IPS DF 6.9 (cell line): ENCODE measurements around the gene TOMM34.
A peak's percentile ranks its signal among the peaks of the same experiment; 100 is the strongest.

ENCODE experiments used
- DNase-seq: peaks from one replicate; pipeline ENCODE4 v3.0.0-alpha.2; 2013; ENCODE audit warnings: low read depth, low spot score
- H3K27ac ChIP-seq: one replicate; pipeline ENCODE4 v1.5.1; 2013; ENCODE audit warnings: low read length, control low read depth
- H3K27me3 ChIP-seq: 2 replicates; pipeline ENCODE4 v1.6.1; 2013; ENCODE audit warnings: mild to moderate bottlenecking, low read length; ENCODE audit not compliant: control insufficient read depth, insufficient read depth
- H3K36me3 ChIP-seq: 2 replicates; pipeline ENCODE4 v1.6.1; 2013; ENCODE audit warnings: low read length; ENCODE audit not compliant: control insufficient read depth, insufficient read depth
- H3K4me1 ChIP-seq: 2 replicates; pipeline ENCODE4 v1.6.1; 2013; ENCODE audit warnings: low read length; ENCODE audit not compliant: control insufficient read depth, insufficient read depth
- H3K4me3 ChIP-seq: 2 replicates; pipeline ENCODE4 v1.5.1; 2013; ENCODE audit warnings: mild to moderate bottlenecking, low read length
- H3K9me3 ChIP-seq: 2 replicates; pipeline ENCODE4 v1.6.1; 2013; ENCODE audit warnings: low read length, inconsistent platforms; ENCODE audit not compliant: control insufficient read depth, insufficient read depth
- WGBS: extraction: QIAGEN DNeasy Blood & Tissue Kit; methylation state at CpG from one replicate; pipeline ENCODE4 v1.1.7; 2013; ENCODE audit warnings: mixed read lengths, missing lambda C conversion rate; ENCODE audit not compliant: insufficient read length, insufficient coverage; 5-methylcytosine and 5-hydroxymethylcytosine counted together

TOMM34 gene

GRCh38 chr20:44912189-44912588, 48.0 kb downstream of the TOMM34 start:
- Histone ChIP-seq H3K4me1 (no peaks in the 10 kb centered on the region), H3K4me3 (no peak overlapping the region), H3K9me3 (no peaks in the 10 kb centered on the region), H3K27ac (no peak overlapping the region), H3K27me3 (no peaks in the 10 kb centered on the region), H3K36me3 (peaks cover 11% of the 10 kb centered on the region)
- DNase-seq = no peak
- no CpG with 5 or more reads among the region's 2 CpGs for WGBS

- Histone ChIP-seq H3K27ac (no peak overlapping the region), H3K9me3 (no peaks in the 10 kb centered on the region), H3K4me1 (no peaks in the 10 kb centered on the region), H3K4me3 (no peak overlapping the region), H3K27me3 (no peaks in the 10 kb centered on the region), H3K36me3 (peaks cover 10% of the 10 kb centered on the region)
- WGBS = no CpG with 5 or more reads among the region's 21 CpGs
- DNase-seq = peak; percentile 72
These were observed 48.8 kb downstream of the TOMM34 start for GRCh38 chr20:44911264-44911921.

GRCh38 chr20:44910690-44911262, 49.4 kb downstream of the TOMM34 start:
- Histone ChIP-seq H3K9me3 (no peaks in the 10 kb centered on the region), H3K4me1 (no peaks in the 10 kb centered on the region), H3K27me3 (no peaks in the 10 kb centered on the region), H3K27ac (no peak overlapping the region), H3K36me3 (peaks cover 10% of the 10 kb centered on the region; the same call in 1 of the 2 replicates), H3K4me3 (peak overlapping the region; percentile 64; the same call in 1 of the 2 replicates)
- no peak for DNase-seq
- WGBS = no CpG with 5 or more reads among the region's 17 CpGs

GRCh38 chr20:44909872-44910689, 50.1 kb downstream of the TOMM34 start, which contains the start of gene PABPC1L:
PABPC1L (plus strand) TSS chr20:44910060; CDS start chr20:44910144, 84 bp downstream.
- no peaks in the 10 kb centered on the region for H3K9me3 ChIP-seq
- H3K27ac ChIP-seq = no peak within 1 kb of the TSS
- no peaks in the 10 kb centered on the region for H3K27me3 ChIP-seq
- WGBS = no CpG with 5 or more reads among the region's 61 CpGs
- DNase-seq = peak; percentile 85
- H3K36me3 ChIP-seq = peaks cover 10% of the 10 kb centered on the region; the same call in 1 of the 2 replicates
- H3K4me1 ChIP-seq = no peaks in the 10 kb centered on the region
- peak within 1 kb of the TSS; percentile 64 for H3K4me3 ChIP-seq

GRCh38 chr20:44908987-44909871, 51.0 kb downstream of the TOMM34 start:
- Histone ChIP-seq H3K36me3 (peaks cover 10% of the 10 kb centered on the region; the same call in 1 of the 2 replicates), H3K27ac (no peak overlapping the region), H3K27me3 (no peaks in the 10 kb centered on the region), H3K4me1 (no peaks in the 10 kb centered on the region), H3K4me3 (peak overlapping the region; percentile 64; the same call in 1 of the 2 replicates), H3K9me3 (no peaks in the 10 kb centered on the region)
- DNase-seq = no peak
- no CpG with 5 or more reads among the region's 14 CpGs for WGBS

- WGBS = no CpG with 5 or more reads among the region's 5 CpGs
- Histone ChIP-seq H3K27ac (no peak overlapping the region), H3K4me1 (no peaks in the 10 kb centered on the region), H3K9me3 (no peaks in the 10 kb centered on the region), H3K27me3 (no peaks in the 10 kb centered on the region), H3K36me3 (peaks cover 4% of the 10 kb centered on the region; the same call in 1 of the 2 replicates), H3K4me3 (no peak overlapping the region)
- DNase-seq = no peak
These were observed 55.8 kb downstream of the TOMM34 start for GRCh38 chr20:44904377-44904776.

- Histone ChIP-seq H3K4me1 (no peaks in the 10 kb centered on the region), H3K27me3 (no peaks in the 10 kb centered on the region), H3K4me3 (no peak overlapping the region), H3K9me3 (no peaks in the 10 kb centered on the region), H3K27ac (no peak overlapping the region), H3K36me3 (peaks cover under 1% of the 10 kb centered on the region; the same call in 1 of the 2 replicates)
- no CpG with 5 or more reads among the region's 2 CpGs for WGBS
- no peak for DNase-seq
These were observed 58.2 kb downstream of the TOMM34 start for GRCh38 chr20:44901974-44902373.

GRCh38 chr20:44900231-44900854, 59.9 kb downstream of the TOMM34 start:
- Histone ChIP-seq H3K4me1 (no peaks in the 10 kb centered on the region), H3K4me3 (no peak overlapping the region), H3K36me3 (no peaks in the 10 kb centered on the region; the same call in 1 of the 2 replicates), H3K9me3 (no peaks in the 10 kb centered on the region), H3K27ac (no peak overlapping the region), H3K27me3 (no peaks in the 10 kb centered on the region)
- no peak for DNase-seq
- WGBS = no CpG with 5 or more reads among the region's 5 CpGs

- Histone ChIP-seq H3K4me1 (no peaks in the 10 kb centered on the region), H3K9me3 (no peaks in the 10 kb centered on the region), H3K4me3 (no peak overlapping the region), H3K27ac (no peak overlapping the region), H3K36me3 (no peaks in the 10 kb centered on the region; the same call in 1 of the 2 replicates), H3K27me3 (no peaks in the 10 kb centered on the region; the same call in 1 of the 2 replicates)
- WGBS = no CpG with 5 or more reads among the region's 1 CpG
- no peak for DNase-seq
These were observed 63.1 kb downstream of the TOMM34 start for GRCh38 chr20:44897133-44897532.
